ENCODE measurements around the gene METAP1D.

GRCh38 chr2:172072303-172072702 lies 72.5 kb downstream of the METAP1D start:
- TF ChIP-seq CTCF (IDR thresholded peaks at IDR 0.05): no peak
- TF ChIP-seq POLR2A (IDR thresholded peaks at IDR 0.05): no peak
- no peak for TF ChIP-seq POLR2AphosphoS5 (IDR thresholded peaks at IDR 0.05)

Measured in breast epithelium (tissue), 3 donors.